Activated CD8-positive, alpha-beta memory T cell treated with anti-CD3 and anti-CD28 coated beads for 24 hours (primary cell): Measurements from ENCODE around the gene NAA80.
"Not testable (repeated sequence)": the region's sequence is repeated elsewhere in the genome, so short reads cannot be mapped to it uniquely, and the experiment has no call there.

Experiments
- DNase-seq: peaks from one replicate; pipeline ENCODE4 v3.0.0-alpha.2; 2020

NAA80 gene

GRCh38 chr3:50268703-50269451, 30.3 kb downstream of the NAA80 start, which contains the start of gene SEMA3B:
TSS of gene SEMA3B (plus strand) at chr3:50269147. CDS start at chr3:50269241, 94 bp downstream.
- no peak for DNase-seq

- DNase-seq: no peak
Measured at GRCh38 chr3:50268276-50268675, 30.9 kb downstream of the NAA80 start.

DNA sequence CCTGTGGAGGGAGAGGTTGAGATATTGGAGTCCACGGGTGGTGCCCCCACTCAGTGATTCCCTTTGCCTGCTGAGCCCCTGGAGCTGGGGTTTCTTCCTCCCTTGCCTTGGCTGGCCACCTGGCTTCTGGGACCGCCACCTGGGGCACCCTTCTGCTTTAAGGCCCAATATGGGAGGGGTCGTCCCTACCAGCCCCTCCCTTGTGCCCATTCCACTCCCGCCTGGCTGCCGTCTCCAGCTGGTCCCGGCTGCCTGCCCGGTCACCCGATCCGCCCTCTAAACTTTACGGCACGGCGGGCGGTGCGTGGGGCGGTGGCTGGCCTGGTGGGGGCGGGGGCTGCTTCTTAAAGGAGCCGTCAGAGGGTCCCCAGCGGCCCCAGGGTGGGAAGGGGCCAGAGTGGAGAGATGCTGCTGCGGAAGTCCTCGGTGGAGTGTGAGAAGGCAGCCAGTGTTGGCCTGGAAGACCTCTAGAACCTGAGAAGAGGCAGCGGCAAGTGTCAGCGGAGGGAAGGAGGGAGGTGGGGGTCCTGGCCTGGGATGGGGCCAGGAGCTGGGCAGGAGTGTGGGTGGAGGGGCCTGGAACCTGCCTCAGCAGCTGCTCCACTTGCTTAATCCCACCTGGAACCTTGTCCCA, 31.8 kb downstream of the NAA80 start:
- no peak for DNase-seq

DNA sequence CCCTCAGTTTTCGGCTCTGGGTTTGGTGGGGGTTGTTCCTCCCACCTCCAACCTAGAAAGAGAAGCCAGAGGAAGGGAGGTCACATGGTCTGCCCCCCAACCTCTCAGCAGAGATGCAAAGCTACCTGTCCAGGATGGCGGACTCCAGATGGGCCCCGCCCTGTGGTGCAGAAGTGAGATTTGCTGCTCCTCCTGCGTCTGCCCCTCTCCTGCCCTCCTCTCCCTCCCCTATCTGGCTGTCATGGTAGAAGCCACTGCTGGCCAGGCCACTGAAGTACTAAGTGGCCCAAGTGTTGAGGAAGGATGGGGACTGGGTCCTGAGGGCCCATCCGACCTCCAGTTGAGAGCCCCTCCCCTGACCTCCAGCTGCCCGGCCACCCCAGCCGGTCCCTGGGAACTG, 32.4 kb downstream of the NAA80 start:
- no peak for DNase-seq

DNA sequence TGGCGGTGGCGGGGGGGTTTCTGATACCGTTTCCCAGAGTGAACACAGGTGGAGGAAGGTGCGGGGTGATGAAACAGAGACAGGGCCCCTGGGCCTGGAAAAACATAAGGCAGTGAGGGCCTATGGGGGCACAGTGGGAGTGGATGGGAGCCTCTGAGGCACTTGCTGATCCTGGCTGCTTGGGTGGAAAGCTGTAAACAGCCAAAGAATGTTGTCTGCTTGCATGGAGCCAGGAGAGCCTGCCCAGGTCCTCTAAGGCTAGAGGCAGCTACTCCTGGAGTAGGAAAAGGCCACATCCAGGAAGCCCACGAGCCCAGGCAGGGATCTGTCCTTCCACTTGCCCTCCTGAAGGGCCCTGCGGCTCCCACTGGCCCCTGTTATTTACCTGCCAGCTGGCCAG, 33.2 kb downstream of the NAA80 start:
- no peak for DNase-seq

GRCh38 chr3:50265571-50265970, 33.6 kb downstream of the NAA80 start:
- DNase-seq: no peak

GRCh38 chr3:50264964-50265485, 34.2 kb downstream of the NAA80 start:
- DNase-seq: no peak

DNA sequence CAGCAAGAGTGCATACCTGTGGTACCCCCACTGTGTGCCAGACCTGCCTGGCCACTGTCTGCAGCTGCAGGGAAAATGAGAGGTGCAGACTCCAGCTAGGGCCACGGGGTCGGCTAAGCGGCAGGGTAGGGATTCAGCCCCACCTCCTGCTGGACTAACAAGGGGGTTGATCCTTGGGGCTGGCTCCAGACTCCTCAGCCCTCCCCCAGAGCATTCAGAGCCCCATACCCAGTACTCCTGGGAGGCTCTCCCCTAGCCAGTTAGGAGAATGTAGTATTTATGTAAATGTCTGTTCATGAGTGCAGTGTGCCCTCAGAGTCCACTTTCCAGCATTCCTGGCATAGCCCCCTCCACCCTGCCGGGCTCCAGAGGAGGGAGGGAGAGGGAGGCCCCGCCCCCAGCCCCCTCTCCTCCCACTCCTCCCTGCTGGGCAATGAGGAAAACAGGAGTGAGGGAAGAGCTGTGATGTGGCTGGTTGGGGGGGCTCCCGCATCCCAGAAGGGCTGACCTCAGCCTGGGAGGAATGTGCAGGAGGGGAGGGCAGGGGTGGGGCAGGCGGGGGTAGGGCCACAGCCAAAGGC, 34.7 kb downstream of the NAA80 start:
- DNase-seq: no peak

DNA sequence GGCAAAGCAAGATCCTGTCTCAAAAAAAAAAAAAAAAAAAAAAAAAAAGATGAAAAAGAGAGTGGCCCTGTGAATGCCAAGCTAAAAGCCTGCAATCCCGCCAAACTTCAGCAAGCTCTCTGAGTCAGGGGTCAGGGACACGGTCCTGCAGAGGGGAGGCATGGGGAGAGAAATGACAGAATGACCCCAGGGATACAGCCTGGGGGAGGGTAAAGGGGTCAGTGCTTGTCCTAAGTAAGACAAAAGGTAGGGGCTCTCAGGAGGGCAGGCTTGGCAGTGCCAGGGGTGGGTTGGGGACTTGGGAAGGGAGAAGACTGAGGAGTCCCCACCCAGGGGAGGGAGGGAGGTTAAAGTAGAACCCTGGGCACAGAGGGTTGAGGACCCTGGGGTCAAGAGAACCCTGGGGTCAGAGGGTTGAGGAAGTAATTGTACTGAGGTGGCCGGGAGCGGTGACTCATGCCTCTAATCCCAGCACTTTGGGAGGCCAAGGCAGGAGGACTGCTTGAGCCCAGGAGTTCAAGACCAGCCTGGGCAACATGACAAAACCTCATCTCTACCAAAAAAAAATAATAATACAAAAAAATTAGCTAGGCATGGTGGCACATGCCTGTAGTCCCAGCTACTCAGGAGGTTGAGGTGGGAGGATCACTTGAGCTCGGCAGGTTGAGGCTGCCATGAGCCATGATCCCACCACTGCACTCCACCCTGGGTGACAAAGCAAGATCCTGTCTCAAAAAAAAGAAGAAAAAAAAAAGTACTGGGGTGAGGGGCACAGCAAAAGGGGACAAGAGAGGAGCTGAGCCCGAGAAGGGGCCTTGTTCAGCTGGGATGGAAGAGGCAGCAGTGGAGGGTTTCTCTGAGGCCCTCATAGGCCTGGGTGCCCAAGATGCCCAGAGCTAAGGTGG, 35.5 kb downstream of the NAA80 start:
- no peak for DNase-seq

- no peak for DNase-seq
Measured at GRCh38 chr3:50262778-50263177, 36.4 kb downstream of the NAA80 start.

- not testable (repeated sequence) for DNase-seq
Measured at GRCh38 chr3:50262200-50262599, 37.0 kb downstream of the NAA80 start.

- DNase-seq: no peak
Measured at GRCh38 chr3:50261505-50261904, 37.7 kb downstream of the NAA80 start.

GRCh38 chr3:50260942-50261441, 38.2 kb downstream of the NAA80 start:
- DNase-seq: no peak

DNA sequence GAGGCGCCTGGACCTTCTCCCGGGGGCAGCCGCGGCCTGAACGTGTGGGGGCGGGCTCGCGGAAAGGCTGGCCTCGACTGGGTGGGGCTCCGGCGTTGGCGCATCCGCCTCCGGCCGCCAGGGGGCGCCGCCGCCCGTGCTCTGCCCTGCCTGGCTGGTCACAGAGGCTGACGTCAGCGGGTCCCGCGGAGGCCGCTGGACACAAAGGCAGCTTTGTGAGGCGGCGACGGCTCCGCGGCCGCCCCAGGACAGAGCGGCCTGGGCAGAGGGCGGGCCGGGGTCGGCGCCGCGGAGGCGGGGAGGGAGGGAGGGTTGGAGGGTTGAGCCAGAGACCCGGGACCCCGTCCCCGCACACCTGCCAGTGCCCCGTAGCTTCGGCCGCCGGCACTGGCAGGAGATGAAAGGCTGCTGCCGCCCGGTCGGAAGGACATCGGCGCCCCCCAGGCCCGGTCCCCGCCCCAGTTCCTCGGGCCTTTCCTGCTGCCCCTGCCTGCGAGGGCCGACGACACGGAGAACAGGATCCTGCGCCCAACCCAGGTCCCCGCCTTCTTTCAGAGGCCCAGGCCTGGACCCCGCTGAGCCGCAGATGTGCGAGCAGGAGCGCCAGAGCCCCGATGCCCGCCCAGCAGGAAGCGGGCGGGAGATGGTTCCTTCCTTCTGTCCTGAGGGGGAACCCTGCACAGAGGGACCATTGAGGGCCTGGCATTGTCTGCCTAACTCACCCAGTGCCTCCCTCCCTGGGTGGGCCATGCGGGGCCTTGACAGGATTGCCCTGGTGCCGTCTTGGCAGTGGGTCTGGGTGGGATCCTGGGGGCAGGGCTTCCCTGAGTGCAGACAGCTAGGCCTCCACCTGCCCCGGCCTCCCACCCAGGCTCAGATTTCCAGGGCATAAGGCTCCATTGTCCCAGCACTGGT, 38.9 kb downstream of the NAA80 start:
- DNase-seq: peak; percentile 94

DNA sequence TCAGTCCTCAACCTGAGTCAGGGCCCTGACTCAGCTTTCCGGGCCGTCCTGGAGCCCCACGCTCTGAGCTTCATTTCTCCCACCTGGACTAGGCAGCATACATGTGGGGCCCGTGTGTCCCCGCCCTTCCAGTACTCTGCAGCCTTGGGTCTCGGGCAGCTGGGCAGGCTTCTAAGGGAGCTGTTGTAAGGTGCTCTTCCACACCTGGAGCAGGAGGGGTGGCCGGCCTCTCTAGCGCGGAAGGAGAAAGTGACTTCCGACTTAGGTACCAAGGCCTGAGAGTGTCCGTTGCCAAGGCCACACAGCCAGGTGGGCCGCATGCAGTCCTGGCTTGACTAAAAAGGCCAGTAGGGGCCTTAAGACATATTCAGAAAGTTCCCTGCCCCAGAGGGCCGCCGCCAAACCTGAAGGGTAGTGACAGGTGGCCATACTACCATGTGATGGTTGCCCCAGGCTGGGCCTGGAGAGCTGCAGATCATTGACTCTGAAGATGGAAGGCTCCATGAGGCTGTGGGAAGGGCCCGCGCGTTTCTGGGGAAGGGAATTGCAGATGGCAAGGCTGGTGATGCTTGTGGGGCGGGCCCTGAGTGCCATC, 39.7 kb downstream of the NAA80 start:
- no peak for DNase-seq

DNA sequence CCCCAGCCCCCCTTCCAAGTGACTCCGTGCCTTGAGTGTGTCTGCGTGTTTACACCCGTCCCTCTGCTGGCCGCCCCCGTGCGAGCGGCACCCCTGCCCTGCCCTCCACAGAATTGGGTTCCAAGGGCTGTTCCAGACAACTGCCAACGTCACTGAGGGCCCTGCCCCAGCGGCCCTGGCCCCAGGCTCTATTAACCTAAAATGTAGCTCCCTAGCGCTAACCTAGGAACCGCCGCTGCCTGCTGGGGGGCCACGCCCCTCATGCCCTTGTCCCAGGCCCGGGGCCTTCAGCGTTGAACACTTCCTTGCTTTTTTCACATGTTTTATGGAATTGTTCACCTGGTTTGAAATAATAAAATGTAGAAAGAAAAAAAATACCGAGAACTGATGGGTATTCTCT, 40.2 kb downstream of the NAA80 start:
- no peak for DNase-seq

- no peak for DNase-seq
Measured at GRCh38 chr3:50258029-50258680, 41.0 kb downstream of the NAA80 start.

DNA sequence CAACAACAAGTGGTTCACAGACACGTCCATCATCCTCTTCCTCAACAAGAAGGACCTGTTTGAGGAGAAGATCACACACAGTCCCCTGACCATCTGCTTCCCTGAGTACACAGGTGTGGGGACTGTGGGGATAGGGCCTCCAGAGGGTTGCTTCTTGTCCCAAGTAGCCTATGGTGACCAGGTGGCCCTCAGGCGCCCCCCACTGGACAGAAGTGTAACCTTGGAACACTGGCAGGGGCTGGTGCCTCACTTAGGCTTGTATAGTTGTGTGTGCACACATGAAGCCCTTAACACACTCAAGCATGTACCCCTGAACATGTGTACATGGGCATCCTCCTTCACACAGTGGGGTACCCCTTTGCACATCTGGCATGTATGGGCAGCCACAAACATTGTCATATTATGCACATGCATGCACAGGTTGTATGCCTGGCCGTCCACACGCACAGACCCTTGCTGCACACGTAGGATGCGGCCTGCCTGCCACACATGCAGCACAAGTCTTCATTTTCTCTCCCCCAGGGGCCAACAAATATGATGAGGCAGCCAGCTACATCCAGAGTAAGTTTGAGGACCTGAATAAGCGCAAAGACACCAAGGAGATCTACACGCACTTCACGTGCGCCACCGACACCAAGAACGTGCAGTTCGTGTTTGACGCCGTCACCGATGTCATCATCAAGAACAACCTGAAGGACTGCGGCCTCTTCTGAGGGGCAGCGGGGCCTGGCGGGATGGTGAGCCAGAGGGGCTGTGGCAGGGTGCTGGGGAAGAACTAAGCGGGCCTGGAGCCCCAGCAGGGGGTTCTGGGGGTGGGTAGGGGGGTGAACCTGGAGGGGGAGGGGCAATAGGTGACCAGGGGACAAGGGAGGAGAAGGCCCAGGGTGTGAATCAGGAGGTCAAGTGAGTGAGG, 42.0 kb downstream of the NAA80 start:
- no peak for DNase-seq

DNA sequence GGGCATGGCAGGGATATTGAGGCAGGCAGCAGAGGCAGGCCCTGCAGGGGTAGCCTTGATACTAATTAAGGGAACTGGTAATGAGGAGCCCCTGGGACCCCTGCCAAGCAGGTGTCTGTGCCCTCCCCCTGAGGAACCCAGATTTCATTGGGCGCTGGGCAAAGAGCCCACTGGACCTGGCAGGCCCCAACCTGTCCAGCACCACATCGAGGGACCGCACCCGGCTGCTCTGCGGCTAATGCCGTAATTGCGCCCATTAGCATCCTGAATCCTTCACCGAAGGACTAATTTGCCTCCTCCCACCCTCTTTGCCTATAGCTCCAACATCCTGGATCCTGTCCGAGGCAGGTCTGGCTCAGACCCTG, 44.0 kb downstream of the NAA80 start:
- DNase-seq: no peak
